ENCODE data around the gene LRRC40. TPM values are rescaled to one million over a fixed set of nuclear protein-coding genes. Genes with fewer than 3 reads are reported as not detected.

LRRC40 gene
- total and polyA plus RNA-seq, 9 of the 15 experiments (the other 6 are each of a cell fraction or from before 2014, with no cell fraction given): 16.1 to 36.2 (median 30.9) TPM

DNA sequence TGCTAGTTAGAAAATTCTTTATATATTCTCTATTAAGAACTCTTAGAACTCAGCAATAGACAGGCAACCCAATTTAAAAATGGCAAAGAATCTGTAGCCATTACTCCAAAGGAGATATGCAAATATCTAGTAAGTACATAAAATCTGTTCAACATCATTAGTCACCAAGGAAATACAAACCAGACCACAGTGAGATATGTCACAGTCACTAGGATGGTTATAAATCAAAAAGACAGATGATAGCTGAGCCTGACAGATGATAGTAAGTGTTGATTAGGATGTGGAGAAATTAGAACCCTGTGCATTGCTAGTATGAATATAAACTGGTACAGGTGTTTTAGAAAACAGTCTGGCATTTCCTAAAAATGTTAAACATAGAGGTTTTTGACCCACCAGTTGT, 42.4 kb upstream of the LRRC40 start (continued):
- no peak for TF ChIP-seq FOXP1 (CRISPR knock-in tag; IDR thresholded peaks at IDR 0.05)
- no peak for TF ChIP-seq MBD2 (IDR thresholded peaks at IDR 0.05; ENCODE audit: borderline replicate concordance, low read depth)
- no peak for TF ChIP-seq TRIM28 (IDR thresholded peaks at IDR 0.05)
- TF ChIP-seq RCOR1 (IDR thresholded peaks at IDR 0.05; ENCODE audit: borderline replicate concordance in 1 of 2, low read depth in 2 of 2, low read length in 2 of 2): peak in 1 of 2 experiments; percentile 83; a peak in 2 of 4 replicates
- no peak for TF ChIP-seq ESRRB (CRISPR knock-in tag; IDR thresholded peaks at IDR 0.05; ENCODE audit: borderline replicate concordance)
- TF ChIP-seq, protein P1, sequence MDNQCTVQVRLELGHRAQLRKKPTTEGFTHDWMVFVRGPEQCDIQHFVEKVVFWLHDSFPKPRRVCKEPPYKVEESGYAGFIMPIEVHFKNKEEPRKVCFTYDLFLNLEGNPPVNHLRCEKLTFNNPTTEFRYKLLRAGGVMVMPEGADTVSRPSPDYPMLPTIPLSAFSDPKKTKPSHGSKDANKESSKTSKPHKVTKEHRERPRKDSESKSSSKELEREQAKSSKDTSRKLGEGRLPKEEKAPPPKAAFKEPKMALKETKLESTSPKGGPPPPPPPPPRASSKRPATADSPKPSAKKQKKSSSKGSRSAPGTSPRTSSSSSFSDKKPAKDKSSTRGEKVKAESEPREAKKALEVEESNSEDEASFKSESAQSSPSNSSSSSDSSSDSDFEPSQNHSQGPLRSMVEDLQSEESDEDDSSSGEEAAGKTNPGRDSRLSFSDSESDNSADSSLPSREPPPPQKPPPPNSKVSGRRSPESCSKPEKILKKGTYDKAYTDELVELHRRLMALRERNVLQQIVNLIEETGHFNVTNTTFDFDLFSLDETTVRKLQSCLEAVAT (IDR thresholded peaks at IDR 0.05): no peak
- TF ChIP-seq, protein P2, sequence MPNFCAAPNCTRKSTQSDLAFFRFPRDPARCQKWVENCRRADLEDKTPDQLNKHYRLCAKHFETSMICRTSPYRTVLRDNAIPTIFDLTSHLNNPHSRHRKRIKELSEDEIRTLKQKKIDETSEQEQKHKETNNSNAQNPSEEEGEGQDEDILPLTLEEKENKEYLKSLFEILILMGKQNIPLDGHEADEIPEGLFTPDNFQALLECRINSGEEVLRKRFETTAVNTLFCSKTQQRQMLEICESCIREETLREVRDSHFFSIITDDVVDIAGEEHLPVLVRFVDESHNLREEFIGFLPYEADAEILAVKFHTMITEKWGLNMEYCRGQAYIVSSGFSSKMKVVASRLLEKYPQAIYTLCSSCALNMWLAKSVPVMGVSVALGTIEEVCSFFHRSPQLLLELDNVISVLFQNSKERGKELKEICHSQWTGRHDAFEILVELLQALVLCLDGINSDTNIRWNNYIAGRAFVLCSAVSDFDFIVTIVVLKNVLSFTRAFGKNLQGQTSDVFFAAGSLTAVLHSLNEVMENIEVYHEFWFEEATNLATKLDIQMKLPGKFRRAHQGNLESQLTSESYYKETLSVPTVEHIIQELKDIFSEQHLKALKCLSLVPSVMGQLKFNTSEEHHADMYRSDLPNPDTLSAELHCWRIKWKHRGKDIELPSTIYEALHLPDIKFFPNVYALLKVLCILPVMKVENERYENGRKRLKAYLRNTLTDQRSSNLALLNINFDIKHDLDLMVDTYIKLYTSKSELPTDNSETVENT (CRISPR knock-in tag; IDR thresholded peaks at IDR 0.05): no peak
- TF ChIP-seq FOSL1 (tag; conservative IDR thresholded peaks at IDR 0.05): peak; percentile 66
- TF ChIP-seq KDM1A (IDR thresholded peaks at IDR 0.05): peak; percentile 50 to 73; a peak in 3 of 4 replicates
